SU-DHL-6 (cell line): ENCODE results near the gene HBB.

Source experiments
- H2AFZ ChIP-seq: fragments of 200-600 bp; sonication (generic); 2 replicates; pipeline ENCODE4 v1.6.1; 2014; ENCODE audit warnings: low read depth, mild to moderate bottlenecking, moderate library complexity, mixed read lengths, antibody characterized with exemption, low read length; ENCODE audit not compliant: severe bottlenecking
- H3F3A ChIP-seq: fragments of 200-600 bp; shearing (Covaris generic); 2 replicates; pipeline ENCODE4 v1.6.0; 2016; ENCODE audit warnings: antibody characterized with exemption, mild to moderate bottlenecking; ENCODE audit not compliant: insufficient read depth
- H3K27ac ChIP-seq: fragments of 200-600 bp; sonication (generic); 2 replicates; pipeline ENCODE4 v1.5.1; 2016; ENCODE audit warnings: low read depth, mild to moderate bottlenecking, low read length, moderate library complexity, mixed read lengths
- H3K27me3 ChIP-seq: fragments of 200-600 bp; sonication (generic), shearing (Covaris generic); 2 replicates; pipeline ENCODE4 v1.6.0; 2014; ENCODE audit warnings: mild to moderate bottlenecking, low read length
- H3K36me3 ChIP-seq: fragments of 200-600 bp; sonication (generic); 2 replicates; pipeline ENCODE4 v1.6.1; 2014; ENCODE audit warnings: mild to moderate bottlenecking, low read length, mixed read lengths
- H3K4me2 ChIP-seq: fragments of 300-600, 200-600 bp; shearing (Covaris generic), sonication (generic); 2 replicates; pipeline ENCODE4 v1.6.0; 2014; ENCODE audit warnings: low read length, low read depth, mild to moderate bottlenecking; ENCODE audit not compliant: poor library complexity, severe bottlenecking
- H3K4me3 ChIP-seq: fragments of 200-600 bp; sonication (generic); 2 replicates; pipeline ENCODE4 v1.5.1; 2014; ENCODE audit warnings: antibody characterized with exemption, low read length, mild to moderate bottlenecking, mixed read lengths; ENCODE audit not compliant: insufficient read depth, poor library complexity, severe bottlenecking
- H3K79me2 ChIP-seq: fragments of 200-600 bp; sonication (generic); 2 replicates; pipeline ENCODE4 v1.6.1; 2014; ENCODE audit warnings: mild to moderate bottlenecking, low read length, moderate library complexity; ENCODE audit not compliant: insufficient read depth
- H3K9ac ChIP-seq: fragments of 200-600 bp; sonication (generic); 2 replicates; pipeline ENCODE4 v1.7.0; 2014; ENCODE audit warnings: mild to moderate bottlenecking, low read length
- H3K9me2 ChIP-seq: fragments of 200-600 bp; sonication (generic); replicated peaks from 2 replicates; pipeline ENCODE4 v1.6.1; 2014; ENCODE audit warnings: low read length; ENCODE audit not compliant: insufficient read depth
- H3K9me3 ChIP-seq: fragments of 200-600 bp; sonication (generic); 2 replicates; pipeline ENCODE4 v1.6.1; 2014; ENCODE audit warnings: low read length, mixed read lengths; ENCODE audit not compliant: insufficient read depth
- H4K20me1 ChIP-seq: fragments of 200-600 bp; sonication (generic); 2 replicates; pipeline ENCODE4 v1.6.1; 2014; ENCODE audit warnings: low read depth, mild to moderate bottlenecking, antibody characterized with exemption, low read length, moderate library complexity, mixed read lengths
- EZH2phosphoT487 ChIP-seq: fragments of 200-600 bp; sonication (generic), shearing (Covaris generic); conservative IDR thresholded peaks from 2 replicates; pipeline ENCODE4 v1.6.1; 2018; ENCODE audit warnings: mild to moderate bottlenecking, antibody characterized with exemption, low read length, moderate library complexity, mixed read lengths
- TF ChIP-seq, protein P1 (sequence below): fragments of 200-600 bp; sonication (generic); IDR thresholded peaks from one replicate; pipeline ENCODE4 v1.5.1; 2017; ENCODE audit warnings: antibody characterized with exemption, mild to moderate bottlenecking, low read length, moderate library complexity; ENCODE audit not compliant: insufficient read depth, poor library complexity, severe bottlenecking

HBB gene

DNA sequence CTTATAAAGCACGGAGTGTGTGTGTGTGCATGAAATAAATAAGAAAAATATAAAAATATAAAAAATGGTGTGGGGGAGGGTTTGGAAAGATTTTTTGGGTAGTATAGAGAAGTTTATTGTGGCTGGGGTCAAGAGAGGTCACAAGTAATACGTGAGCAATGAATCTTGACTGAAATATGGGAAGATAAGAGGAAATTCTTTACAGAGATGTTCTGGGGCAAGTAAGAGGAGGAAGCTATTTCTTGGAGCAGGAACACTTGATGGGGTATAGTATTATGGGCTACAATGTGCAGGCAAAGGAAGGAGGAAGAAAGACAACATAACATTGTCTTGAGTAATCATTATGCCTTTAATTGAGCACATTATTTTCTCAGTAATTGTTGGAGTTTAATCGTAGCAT is 5.3 kb upstream of the HBB start:
- no peak overlapping the region for H3K4me2 ChIP-seq

GRCh38 chr11:5231111-5231510 is 4.2 kb upstream of the HBB start:
- Histone ChIP-seq H3K4me3 (no peak overlapping the region), H4K20me1 (no peaks in the 10 kb centered on the region), H3K79me2 (no peaks in the 10 kb centered on the region), H3F3A (no peaks in the 10 kb centered on the region), H3K9ac (no peak overlapping the region), H2AFZ (no peak overlapping the region), H3K9me3 (no peaks in the 10 kb centered on the region), H3K27me3 (no peaks in the 10 kb centered on the region), H3K36me3 (no peaks in the 10 kb centered on the region), H3K4me2 (no peak overlapping the region), H3K9me2 (no peaks in the 10 kb centered on the region), H3K27ac (no peak overlapping the region)
- TF ChIP-seq, protein P1, sequence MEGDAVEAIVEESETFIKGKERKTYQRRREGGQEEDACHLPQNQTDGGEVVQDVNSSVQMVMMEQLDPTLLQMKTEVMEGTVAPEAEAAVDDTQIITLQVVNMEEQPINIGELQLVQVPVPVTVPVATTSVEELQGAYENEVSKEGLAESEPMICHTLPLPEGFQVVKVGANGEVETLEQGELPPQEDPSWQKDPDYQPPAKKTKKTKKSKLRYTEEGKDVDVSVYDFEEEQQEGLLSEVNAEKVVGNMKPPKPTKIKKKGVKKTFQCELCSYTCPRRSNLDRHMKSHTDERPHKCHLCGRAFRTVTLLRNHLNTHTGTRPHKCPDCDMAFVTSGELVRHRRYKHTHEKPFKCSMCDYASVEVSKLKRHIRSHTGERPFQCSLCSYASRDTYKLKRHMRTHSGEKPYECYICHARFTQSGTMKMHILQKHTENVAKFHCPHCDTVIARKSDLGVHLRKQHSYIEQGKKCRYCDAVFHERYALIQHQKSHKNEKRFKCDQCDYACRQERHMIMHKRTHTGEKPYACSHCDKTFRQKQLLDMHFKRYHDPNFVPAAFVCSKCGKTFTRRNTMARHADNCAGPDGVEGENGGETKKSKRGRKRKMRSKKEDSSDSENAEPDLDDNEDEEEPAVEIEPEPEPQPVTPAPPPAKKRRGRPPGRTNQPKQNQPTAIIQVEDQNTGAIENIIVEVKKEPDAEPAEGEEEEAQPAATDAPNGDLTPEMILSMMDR = no peak
- no peak for TF ChIP-seq EZH2phosphoT487

More for the DNA sequence above, 5.3 kb upstream of the HBB start:
- H3K9me3 ChIP-seq = no peaks in the 10 kb centered on the region
- H3K4me3 ChIP-seq = no peak overlapping the region
- no peaks in the 10 kb centered on the region for H3K36me3 ChIP-seq
- no peak overlapping the region for H3K9ac ChIP-seq
- TF ChIP-seq, protein P1 = no peak
- TF ChIP-seq EZH2phosphoT487 = no peak
- H4K20me1 ChIP-seq = no peaks in the 10 kb centered on the region
- no peaks in the 10 kb centered on the region for H3F3A ChIP-seq
- H3K27ac ChIP-seq = no peak overlapping the region
- H3K27me3 ChIP-seq = no peaks in the 10 kb centered on the region
- H3K9me2 ChIP-seq = no peaks in the 10 kb centered on the region
- H3K79me2 ChIP-seq = no peaks in the 10 kb centered on the region
- no peak overlapping the region for H2AFZ ChIP-seq

DNA sequence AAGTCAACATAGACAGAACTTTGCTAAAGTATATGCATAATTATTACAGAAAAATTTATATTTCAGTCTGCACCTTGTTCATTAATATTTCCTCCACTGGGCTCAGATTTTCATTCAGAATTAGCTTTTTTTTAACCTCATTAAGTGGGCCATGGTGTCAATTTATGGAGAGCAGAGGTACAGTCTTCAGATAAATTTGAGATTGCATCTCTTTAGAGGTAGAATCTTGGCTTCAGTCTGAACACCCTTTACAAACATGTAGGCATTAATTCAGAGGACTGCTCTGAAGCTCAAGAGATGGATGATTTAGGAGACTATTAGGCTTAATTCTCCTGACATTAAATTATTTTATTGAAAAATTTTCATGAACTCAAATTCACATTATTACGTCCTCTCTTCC is 3.4 kb upstream of the HBB start:
- no peaks in the 10 kb centered on the region for H3K79me2 ChIP-seq
- no peaks in the 10 kb centered on the region for H3K9me3 ChIP-seq
- no peaks in the 10 kb centered on the region for H4K20me1 ChIP-seq
- no peak overlapping the region for H3K27ac ChIP-seq
- H3K4me2 ChIP-seq = no peak overlapping the region
- no peaks in the 10 kb centered on the region for H3K9me2 ChIP-seq
- H2AFZ ChIP-seq = no peak overlapping the region
- no peak overlapping the region for H3K9ac ChIP-seq
- no peaks in the 10 kb centered on the region for H3F3A ChIP-seq
- H3K4me3 ChIP-seq = no peak overlapping the region
- no peaks in the 10 kb centered on the region for H3K27me3 ChIP-seq
- H3K36me3 ChIP-seq = no peaks in the 10 kb centered on the region
- no peak for TF ChIP-seq EZH2phosphoT487
- TF ChIP-seq, protein P1 = no peak

DNA sequence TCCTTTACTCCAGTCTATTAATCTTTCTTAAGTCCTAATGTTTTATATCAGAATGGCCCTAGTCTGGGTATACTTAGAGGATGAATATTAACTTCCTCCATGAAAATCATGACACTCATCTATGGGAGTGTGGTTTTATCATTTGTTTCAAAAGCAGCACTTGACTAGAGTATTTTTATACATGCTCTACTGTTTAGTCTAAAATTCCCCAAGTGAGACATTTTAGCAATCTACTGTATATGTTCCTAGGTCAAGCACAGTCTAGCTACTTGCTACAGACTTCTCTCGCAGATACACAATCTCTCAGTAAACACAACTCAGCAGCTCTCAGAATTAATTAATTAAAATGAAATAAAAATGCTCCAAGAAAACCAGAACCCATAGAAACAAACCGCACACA is 2.9 kb upstream of the HBB start:
- no peak overlapping the region for H3K4me3 ChIP-seq

More for the DNA sequence above, 2.9 kb upstream of the HBB start:
- Histone ChIP-seq H3K79me2 (no peaks in the 10 kb centered on the region), H4K20me1 (no peaks in the 10 kb centered on the region), H3K9me2 (no peaks in the 10 kb centered on the region), H3K4me2 (no peak overlapping the region), H3K9ac (no peak overlapping the region), H3K9me3 (no peaks in the 10 kb centered on the region), H3K36me3 (no peaks in the 10 kb centered on the region), H3F3A (no peaks in the 10 kb centered on the region), H3K27ac (no peak overlapping the region), H2AFZ (no peak overlapping the region), H3K27me3 (no peaks in the 10 kb centered on the region)
- TF ChIP-seq, protein P1 = no peak
- no peak for TF ChIP-seq EZH2phosphoT487
